ENCODE measurements around the gene IGFBP5.

GRCh38 chr2:216626875-216627245, 68.5 kb downstream of the IGFBP5 start:
- TF ChIP-seq CTCF (conservative IDR thresholded peaks at IDR 0.05; ENCODE audit: low read depth, low read length) (no peak), EZH2phosphoT487 (IDR thresholded peaks at IDR 0.05; ENCODE audit: borderline replicate concordance, low read length) (no peak)

All from PC-3 (cell line).